WTC11 (cell line): ENCODE measurements around the gene SVOP. TPM values are rescaled to one million over a fixed set of nuclear protein-coding genes. Genes with fewer than 3 reads are reported as not detected.

Experiments used
- ATAC-seq: fragments of 200-7000 bp; cut with Tn5 transposase; 2 replicates; pipeline ENCODE4 v1.10.0; 2021; ENCODE audit warnings: mild to moderate bottlenecking, moderate library complexity
- CTCF ChIA-PET: fragments of 300-600 bp; sonication (Branson Sonifier 250); formaldehyde crosslinking; loops from one replicate; lab custom pipeline; 2021; ENCODE audit warnings: antibody characterized with exemption; lab: Charles Lee
- POLR2A ChIA-PET: fragments of 350-600 bp; sonication (Branson Sonifier 250); formaldehyde crosslinking; loops from one replicate; lab custom pipeline; 2021; ENCODE audit warnings: antibody characterized with exemption; lab: Charles Lee
- DNase-seq: peaks from one replicate; pipeline ENCODE4 v3.0.0; 2021; ENCODE audit warnings: low spot score
- H3K27ac Mint-ChIP-seq: 2 replicates; pipeline ENCODE4 v1.8.0; 2021; ENCODE audit warnings: mixed read lengths
- H3K27me3 Mint-ChIP-seq: 2 replicates; pipeline ENCODE4 v1.8.0; 2021; ENCODE audit warnings: low read depth, mild to moderate bottlenecking, moderate library complexity, mixed read lengths
- H3K36me3 Mint-ChIP-seq: 2 replicates; pipeline ENCODE4 v1.8.0; 2021; ENCODE audit warnings: mixed read lengths
- H3K4me1 Mint-ChIP-seq: 2 replicates; pipeline ENCODE4 v1.8.0; 2022; ENCODE audit warnings: mixed read lengths
- H3K4me3 Mint-ChIP-seq: 2 replicates; pipeline ENCODE4 v1.8.0; 2021; ENCODE audit warnings: mild to moderate bottlenecking, moderate library complexity, mixed read lengths
- H3K9me3 Mint-ChIP-seq: 2 replicates; pipeline ENCODE4 v1.8.0; 2021; ENCODE audit warnings: mixed read lengths
- ATF1 ChIP-seq: sonication (generic); formaldehyde crosslinking; IDR thresholded peaks from 2 replicates; pipeline ENCODE4 v1.8.1; 2023; ENCODE audit warnings: mild to moderate bottlenecking, moderate library complexity, missing genetic modification reagents
- CBFB ChIP-seq: sonication (generic); formaldehyde crosslinking; IDR thresholded peaks from 2 replicates; pipeline ENCODE4 v1.8.1; 2022; ENCODE audit warnings: mild to moderate bottlenecking, low read depth, missing genetic modification reagents
- ETV6 ChIP-seq: sonication (generic); formaldehyde crosslinking; IDR thresholded peaks from 2 replicates; pipeline ENCODE4 v1.8.1; 2022; ENCODE audit warnings: mild to moderate bottlenecking, missing genetic modification reagents
- IRF1 ChIP-seq: sonication (generic); formaldehyde crosslinking; IDR thresholded peaks from 2 replicates; pipeline ENCODE4 v1.8.0; 2023; ENCODE audit warnings: missing genetic modification reagents
- IRF2 ChIP-seq: sonication (generic); formaldehyde crosslinking; IDR thresholded peaks from 2 replicates; pipeline ENCODE4 v1.8.0; 2022; ENCODE audit warnings: low read depth, missing genetic modification reagents, borderline replicate concordance
- JAZF1 ChIP-seq: fragments of 250-450 bp; sonication (Bioruptor Pico); IDR thresholded peaks from 2 replicates; pipeline ENCODE4 v1.9.0; 2021; ENCODE audit warnings: moderate library complexity, mild to moderate bottlenecking, inconsistent platforms
- MAX ChIP-seq: sonication (generic); formaldehyde crosslinking; IDR thresholded peaks from 2 replicates; pipeline ENCODE4 v1.8.0; 2022; ENCODE audit warnings: mild to moderate bottlenecking, missing genetic modification reagents
- NFATC4 ChIP-seq: fragments of 250-450 bp; sonication (Bioruptor Pico); IDR thresholded peaks from 2 replicates; pipeline ENCODE4 v1.9.0; 2021; ENCODE audit warnings: mild to moderate bottlenecking
- NR2C2 ChIP-seq: sonication (generic); formaldehyde crosslinking; IDR thresholded peaks from 2 replicates; pipeline ENCODE4 v1.8.0; 2022; ENCODE audit warnings: mild to moderate bottlenecking, missing genetic modification reagents
- RELA ChIP-seq: sonication (generic); formaldehyde crosslinking; IDR thresholded peaks from 2 replicates; pipeline ENCODE4 v1.8.1; 2022; ENCODE audit warnings: missing genetic modification reagents, mild to moderate bottlenecking, borderline replicate concordance
- SOX15 ChIP-seq: fragments of 250-450 bp; sonication (Bioruptor Pico); IDR thresholded peaks from 2 replicates; pipeline ENCODE4 v1.9.0; 2021; ENCODE audit warnings: mild to moderate bottlenecking
- SP1 ChIP-seq: sonication (generic); formaldehyde crosslinking; conservative IDR thresholded peaks from 2 replicates; pipeline ENCODE4 v1.8.1; 2022; ENCODE audit warnings: missing genetic modification reagents
- TEAD4 ChIP-seq: sonication (generic); formaldehyde crosslinking; IDR thresholded peaks from 2 replicates; pipeline ENCODE4 v1.8.0; 2022; ENCODE audit warnings: mild to moderate bottlenecking, missing genetic modification reagents
- USF2 ChIP-seq: sonication (generic); formaldehyde crosslinking; IDR thresholded peaks from 2 replicates; pipeline ENCODE4 v1.8.1; 2023; ENCODE audit warnings: mild to moderate bottlenecking, missing genetic modification reagents, moderate library complexity
- ZBTB43 ChIP-seq: sonication (generic); formaldehyde crosslinking; IDR thresholded peaks from 2 replicates; pipeline ENCODE4 v1.8.1; 2023; ENCODE audit warnings: mild to moderate bottlenecking, missing genetic modification reagents
- ZMAT4 ChIP-seq: fragments of 250-450 bp; sonication (Bioruptor Pico); IDR thresholded peaks from 2 replicates; pipeline ENCODE4 v1.9.0; 2021; ENCODE audit warnings: mild to moderate bottlenecking
- ZNF423 ChIP-seq: fragments of 250-450 bp; sonication (Bioruptor Pico); IDR thresholded peaks from 2 replicates; pipeline ENCODE4 v2.1.2; 2022; ENCODE audit warnings: mild to moderate bottlenecking, moderate library complexity
- ZNF425 ChIP-seq: fragments of 250-450 bp; sonication (Bioruptor Pico); conservative IDR thresholded peaks from 2 replicates; pipeline ENCODE4 v1.9.0; 2021; ENCODE audit warnings: mild to moderate bottlenecking
- ZSCAN18 ChIP-seq: fragments of 250-450 bp; sonication (Bioruptor Pico); IDR thresholded peaks from 2 replicates; pipeline ENCODE4 v2.1.2; 2022; ENCODE audit warnings: mild to moderate bottlenecking, moderate library complexity
- total RNA-seq: library from RNA; stranded (reverse); gene quantifications from 3 replicates; pipeline ENCODE4 v1.2.3, GENCODE V29; 2021

Gene SVOP
- total RNA-seq, 1 experiment from 2014 or later, result 0.04 TPM

GRCh38 chr12:108922918-108923317 is 98.0 kb downstream of the SVOP start (continued):
- TF ChIP-seq MAX (CRISPR knock-in tag), result no peak

- Mint-ChIP-seq H3K36me3 (no peaks in the 10 kb centered on the region), H3K9me3 (peaks cover 28% of the 10 kb centered on the region), H3K4me1 (peaks cover 2% of the 10 kb centered on the region), H3K27me3 (peaks cover 4% of the 10 kb centered on the region), H3K27ac (no peak overlapping the region), H3K4me3 (no peak overlapping the region)
- ChIA-PET POLR2A (no interaction called here), CTCF (no interaction called here)
- DNase-seq (no peak), ATAC-seq (no peak)
- TF ChIP-seq SOX15 (CRISPR knock-in tag) (no peak), TEAD4 (CRISPR knock-in tag) (no peak), ZMAT4 (CRISPR knock-in tag) (no peak), USF2 (CRISPR knock-in tag) (no peak), RELA (CRISPR knock-in tag) (no peak), ATF1 (CRISPR knock-in tag) (no peak), IRF2 (CRISPR knock-in tag) (no peak), CBFB (CRISPR knock-in tag) (no peak), ZNF423 (CRISPR knock-in tag) (no peak), IRF1 (no peak), ZNF425 (no peak), ETV6 (CRISPR knock-in tag) (no peak), ZBTB43 (CRISPR knock-in tag) (no peak), NFATC4 (no peak), ZSCAN18 (CRISPR knock-in tag) (no peak), SP1 (CRISPR knock-in tag) (no peak), NR2C2 (CRISPR knock-in tag) (no peak), JAZF1 (CRISPR knock-in tag) (no peak)
Measured at GRCh38 chr12:108921946-108922345, 98.9 kb downstream of the SVOP start.
